ENCODE results near the gene CD300H. TPM values are rescaled to one million over a fixed set of nuclear protein-coding genes. Genes with fewer than 3 reads are reported as not detected.

CD300H gene
- total RNA-seq, 1 donor from 2014 or later, result not detected

DNA sequence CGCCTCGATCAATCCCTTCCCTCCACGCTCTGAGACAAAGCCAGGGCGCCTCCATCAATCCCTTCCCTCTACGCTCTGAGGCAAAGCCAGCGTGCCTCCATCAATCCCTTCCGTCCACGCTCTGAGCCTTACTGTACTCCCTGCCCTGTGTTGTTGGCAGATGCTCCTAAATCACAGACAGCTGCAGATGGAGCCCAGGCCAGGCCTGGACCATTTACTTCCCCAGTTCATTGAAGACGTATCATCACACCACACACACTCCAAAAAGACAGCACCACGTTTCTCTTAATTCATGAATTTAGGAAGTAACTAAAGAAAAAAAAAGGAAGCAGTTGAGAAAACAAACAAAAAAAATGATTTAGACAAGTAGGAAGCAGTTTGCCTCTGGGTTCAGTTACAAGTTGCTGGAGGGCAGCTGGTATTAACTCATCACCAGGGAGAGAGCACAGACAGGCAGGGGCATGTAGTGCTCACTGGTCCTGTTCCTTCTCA is 32.2 kb upstream of the CD300H start:
- Mint-ChIP-seq H3K4me3 (no peak overlapping the region), H3K27ac (no peak overlapping the region), H3K4me1 (ENCODE audit: low read depth) (peaks cover 25% of the 10 kb centered on the region), H3K36me3 (ENCODE audit: low read depth) (no peaks in the 10 kb centered on the region), H3K9me3 (no peaks in the 10 kb centered on the region), H3K27me3 (ENCODE audit: insufficient read depth) (peaks cover 29% of the 10 kb centered on the region)
- intact Hi-C loops (cut with micrococcal nuclease), result no loop called here
- DNase-seq (ENCODE audit: low spot score), result no peak

DNA sequence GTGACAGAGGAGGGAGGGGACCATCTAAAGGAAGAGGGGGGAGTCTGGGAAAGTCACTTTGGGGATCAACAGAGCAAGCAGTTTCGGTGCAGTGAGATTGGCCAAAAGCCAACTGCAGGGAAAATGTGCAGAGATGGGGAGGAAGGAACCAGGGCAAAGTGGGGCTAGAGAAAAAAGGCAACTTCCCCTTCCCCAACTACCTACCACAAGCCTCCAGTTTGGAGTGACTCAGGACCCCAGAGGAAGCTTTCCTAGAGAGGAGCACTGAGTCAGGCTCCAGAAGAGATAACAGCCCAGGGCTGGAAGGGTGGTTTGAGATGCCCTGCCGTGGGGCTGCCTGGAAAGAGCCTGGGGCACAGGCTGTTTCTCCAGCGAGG is 31.7 kb upstream of the CD300H start:
- no peaks in the 10 kb centered on the region for H3K9me3 Mint-ChIP-seq
- peaks cover 25% of the 10 kb centered on the region for H3K4me1 Mint-ChIP-seq (ENCODE audit: low read depth)
- peaks cover 28% of the 10 kb centered on the region for H3K27me3 Mint-ChIP-seq (ENCODE audit: insufficient read depth)
- intact Hi-C loops (cut with micrococcal nuclease), result no loop called here
- no peak for DNase-seq (ENCODE audit: low spot score)
- no peak overlapping the region for H3K4me3 Mint-ChIP-seq
- no peak overlapping the region for H3K27ac Mint-ChIP-seq
- H3K36me3 Mint-ChIP-seq (ENCODE audit: low read depth), result no peaks in the 10 kb centered on the region

DNA sequence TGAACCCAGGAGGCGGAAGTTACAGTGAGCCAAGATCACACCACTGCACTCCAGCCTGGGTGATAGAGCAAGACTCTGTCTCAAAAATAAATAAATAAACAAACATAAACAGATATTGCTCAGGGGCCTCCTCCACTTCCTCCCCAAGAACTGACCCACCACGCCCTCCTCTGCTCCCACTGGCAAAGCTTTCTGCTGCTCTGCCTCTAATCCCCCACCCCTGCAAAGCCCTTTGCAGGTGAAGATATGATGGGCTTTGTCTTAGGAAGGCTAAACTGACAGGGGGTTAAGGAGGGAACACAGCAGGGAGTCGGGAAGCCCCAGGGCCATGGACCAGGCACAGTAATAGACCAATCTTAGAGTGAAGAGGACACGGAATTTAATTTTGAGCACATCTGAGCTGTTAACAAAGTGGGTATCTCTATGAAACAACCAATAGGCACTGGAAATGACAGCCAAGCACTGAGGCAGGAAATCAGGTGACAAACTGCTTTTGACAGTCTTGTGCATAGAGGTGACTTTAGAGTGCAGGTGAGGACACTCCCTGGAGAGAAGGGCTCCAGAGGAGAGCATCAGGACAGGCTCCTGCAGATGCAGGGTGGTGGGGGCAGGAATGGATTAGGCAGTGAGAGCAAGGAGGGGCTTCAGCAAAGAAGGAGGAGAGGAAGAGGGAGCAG is 31.2 kb upstream of the CD300H start:
- no peak for DNase-seq (ENCODE audit: low spot score)
- Mint-ChIP-seq H3K27ac (no peak overlapping the region), H3K27me3 (ENCODE audit: insufficient read depth) (peaks cover 25% of the 10 kb centered on the region), H3K36me3 (ENCODE audit: low read depth) (no peaks in the 10 kb centered on the region), H3K9me3 (no peaks in the 10 kb centered on the region), H3K4me1 (ENCODE audit: low read depth) (peaks cover 23% of the 10 kb centered on the region), H3K4me3 (no peak overlapping the region)
- intact Hi-C loops (cut with micrococcal nuclease), result no loop called here

DNA sequence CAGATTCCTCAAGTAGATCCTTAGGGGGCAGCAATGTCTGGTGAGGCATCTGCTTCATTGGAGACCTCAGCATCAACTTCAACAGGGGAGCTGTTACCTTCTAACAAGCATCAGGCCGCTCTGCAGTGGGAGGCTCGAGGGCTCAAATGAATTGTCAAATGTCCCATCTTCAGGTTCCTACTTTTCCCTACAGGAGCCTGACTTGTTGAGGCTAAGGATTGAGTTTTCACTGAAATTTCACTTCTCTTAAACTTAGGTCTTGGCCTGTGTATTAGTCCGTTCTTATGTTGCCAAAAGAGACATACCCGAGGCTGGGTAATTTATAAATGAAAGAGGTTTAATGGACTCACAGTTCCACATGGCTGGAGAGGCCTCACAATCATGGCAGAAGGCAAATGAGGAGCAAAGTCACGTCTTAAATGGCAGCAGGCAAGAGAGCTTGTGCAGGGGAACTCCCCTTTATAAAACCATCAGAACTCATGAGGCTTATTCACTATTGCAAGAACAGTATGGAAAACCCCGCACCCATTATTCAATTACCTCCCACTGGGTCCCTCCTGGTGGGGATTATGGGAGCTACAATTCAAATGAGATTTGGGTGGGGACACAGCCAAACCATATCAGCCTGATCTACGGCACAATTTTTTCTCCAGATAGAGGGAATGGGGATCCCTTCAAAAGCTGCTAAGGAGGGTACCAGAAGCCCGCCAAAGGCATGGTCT is 29.9 kb upstream of the CD300H start:
- no peaks in the 10 kb centered on the region for H3K9me3 Mint-ChIP-seq
- H3K27me3 Mint-ChIP-seq (ENCODE audit: insufficient read depth), result peaks cover 29% of the 10 kb centered on the region
- H3K4me3 Mint-ChIP-seq, result no peak overlapping the region
- peaks cover 21% of the 10 kb centered on the region for H3K4me1 Mint-ChIP-seq (ENCODE audit: low read depth)
- DNase-seq (ENCODE audit: low spot score), result no peak
- no peaks in the 10 kb centered on the region for H3K36me3 Mint-ChIP-seq (ENCODE audit: low read depth)
- no peak overlapping the region for H3K27ac Mint-ChIP-seq
- intact Hi-C loops (cut with micrococcal nuclease), result no loop called here

DNA sequence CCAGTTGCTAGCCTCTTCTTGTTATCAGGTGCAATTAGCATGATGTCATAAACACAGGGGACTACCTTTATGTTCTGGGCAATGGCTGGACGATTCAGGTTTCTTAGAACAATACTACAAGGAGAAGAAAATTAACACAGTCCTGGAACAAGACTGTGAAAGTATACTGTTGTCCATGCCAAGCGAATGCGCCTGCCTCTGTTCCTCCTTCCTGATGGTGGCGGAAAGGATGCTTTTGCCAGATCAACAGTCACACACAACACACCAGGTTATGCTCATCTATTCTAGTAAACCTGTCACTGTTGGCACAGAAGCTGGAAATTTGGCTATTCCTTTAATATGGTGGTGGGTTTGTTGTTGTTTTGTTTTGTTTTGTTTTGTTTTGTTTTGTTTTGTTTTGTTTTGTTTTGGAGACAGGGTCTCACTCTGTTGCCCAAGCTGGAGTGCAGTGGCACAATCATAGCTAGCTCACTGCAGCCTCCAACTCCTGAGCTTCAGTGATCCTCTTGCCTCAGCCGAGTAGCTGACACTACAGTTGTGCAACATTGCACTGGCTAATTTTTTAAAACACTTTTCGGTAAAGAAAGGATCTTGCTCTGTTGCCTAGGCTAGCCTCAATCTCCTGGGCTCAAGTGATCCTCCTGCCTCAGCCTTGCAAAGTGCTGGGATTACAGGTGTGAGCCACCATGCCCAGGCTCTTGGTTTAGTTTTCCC is 27.9 kb upstream of the CD300H start:
- no peak for DNase-seq (ENCODE audit: low spot score)
- no peaks in the 10 kb centered on the region for H3K36me3 Mint-ChIP-seq (ENCODE audit: low read depth)
- peaks cover 24% of the 10 kb centered on the region for H3K4me1 Mint-ChIP-seq (ENCODE audit: low read depth)
- intact Hi-C loops (cut with micrococcal nuclease), result no loop called here
- peaks cover 29% of the 10 kb centered on the region for H3K27me3 Mint-ChIP-seq (ENCODE audit: insufficient read depth)
- H3K9me3 Mint-ChIP-seq, result no peaks in the 10 kb centered on the region
- H3K27ac Mint-ChIP-seq, result no peak overlapping the region
- H3K4me3 Mint-ChIP-seq, result no peak overlapping the region

DNA sequence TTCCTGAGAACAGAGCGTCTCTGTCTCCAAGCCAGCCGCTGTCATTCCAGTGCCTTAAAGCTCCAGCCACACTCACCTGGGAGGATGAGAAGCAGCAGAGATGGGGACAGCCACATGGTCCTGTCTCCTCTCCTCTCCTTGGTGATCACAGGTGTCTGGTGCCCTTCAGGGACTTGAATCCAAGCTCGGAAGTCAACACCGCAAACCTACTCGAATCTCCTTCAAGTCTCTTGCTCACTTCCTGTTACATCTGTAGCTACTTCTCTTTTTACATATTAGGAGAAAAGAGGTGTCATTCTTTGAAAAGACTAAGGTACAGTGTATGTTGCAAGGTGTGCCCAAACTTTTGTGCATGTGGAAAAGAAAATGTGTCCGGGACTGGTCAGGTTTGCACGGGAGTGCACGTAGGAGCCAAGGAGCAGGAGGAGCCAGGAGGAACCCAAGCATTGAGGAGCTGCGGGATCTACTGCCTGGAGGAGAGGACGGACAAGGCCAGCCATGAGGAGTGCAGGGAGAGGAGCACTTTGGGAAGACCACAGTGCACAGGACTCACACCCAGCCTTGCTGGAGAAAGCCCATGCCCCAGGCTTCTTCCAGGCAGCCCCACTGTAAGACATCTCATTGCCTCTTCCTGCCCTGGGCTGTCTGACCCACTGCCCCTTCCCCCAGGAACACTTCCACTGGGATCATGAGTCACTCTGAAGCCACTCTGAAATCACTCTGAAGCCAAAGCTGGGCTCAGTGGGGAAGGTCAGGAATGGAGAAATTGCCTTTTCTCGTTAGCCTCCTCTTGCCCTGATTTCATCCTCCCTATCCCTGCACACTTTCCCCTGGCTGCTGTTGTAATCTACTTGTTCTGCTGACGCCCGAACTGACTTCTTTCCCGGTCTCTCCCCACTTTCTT is 25.0 kb upstream of the CD300H start, which contains the start of gene CD300LD:
Gene CD300LD (minus strand): TSS at position 197 of the 904 bp plus-strand sequence. CDS start 81 bp downstream, at position 116.
- H3K27ac Mint-ChIP-seq, result no peak within 1 kb of the TSS
- H3K27me3 Mint-ChIP-seq (ENCODE audit: insufficient read depth), result peaks cover 27% of the 10 kb centered on the region
- no peak within 1 kb of the TSS for H3K4me3 Mint-ChIP-seq
- H3K9me3 Mint-ChIP-seq, result no peaks in the 10 kb centered on the region
- DNase-seq (ENCODE audit: low spot score), result no peak
- intact Hi-C loops (cut with micrococcal nuclease), result no loop called here
- H3K36me3 Mint-ChIP-seq (ENCODE audit: low read depth), result no peaks in the 10 kb centered on the region
- peaks cover 13% of the 10 kb centered on the region for H3K4me1 Mint-ChIP-seq (ENCODE audit: low read depth)

DNA sequence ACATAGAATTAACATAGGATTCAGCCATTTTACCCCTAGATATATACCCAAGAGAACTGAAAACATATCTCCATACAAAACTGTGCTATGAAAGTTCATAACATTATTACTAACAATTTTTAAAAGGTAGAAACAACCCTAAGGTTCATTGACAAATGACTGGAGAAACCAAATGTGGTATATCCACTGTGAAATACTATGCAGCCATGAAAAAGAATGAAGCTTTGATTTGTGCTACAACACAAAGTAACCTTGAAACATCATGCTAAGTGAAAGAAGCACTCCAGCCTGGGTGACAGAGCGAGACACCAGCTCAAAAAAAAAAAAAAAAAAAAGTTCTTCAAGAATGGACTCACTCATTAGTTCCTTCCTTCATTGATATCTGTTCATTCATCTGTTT is 24.2 kb upstream of the CD300H start:
- no peak overlapping the region for H3K27ac Mint-ChIP-seq
- intact Hi-C loops (cut with micrococcal nuclease), result no loop called here
- DNase-seq (ENCODE audit: low spot score), result no peak
- H3K9me3 Mint-ChIP-seq, result no peaks in the 10 kb centered on the region
- no peak overlapping the region for H3K4me3 Mint-ChIP-seq
- no peaks in the 10 kb centered on the region for H3K36me3 Mint-ChIP-seq (ENCODE audit: low read depth)
- H3K4me1 Mint-ChIP-seq (ENCODE audit: low read depth), result peaks cover 13% of the 10 kb centered on the region
- peaks cover 24% of the 10 kb centered on the region for H3K27me3 Mint-ChIP-seq (ENCODE audit: insufficient read depth)

DNA sequence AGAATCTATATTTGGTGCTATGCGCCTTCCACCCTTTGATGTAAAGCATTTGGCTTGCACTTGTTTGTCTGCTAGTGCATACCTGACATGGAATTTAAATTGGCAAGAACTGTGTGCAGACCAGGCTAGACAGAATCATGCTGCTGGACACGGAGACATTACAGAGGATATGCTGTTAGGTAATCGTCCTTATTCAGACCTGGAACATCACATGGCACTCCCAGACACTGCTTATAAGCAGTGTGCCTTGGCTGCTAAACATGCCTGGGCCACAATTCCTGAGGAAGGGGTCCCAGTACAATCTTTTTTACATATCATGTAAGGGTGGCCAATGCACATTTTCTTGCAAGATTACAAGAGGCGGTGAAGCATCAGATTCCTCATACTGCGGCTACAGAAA is 18.4 kb upstream of the CD300H start:
- Mint-ChIP-seq H3K9me3 (peaks cover 6% of the 10 kb centered on the region), H3K4me3 (no peak overlapping the region), H3K27me3 (ENCODE audit: insufficient read depth) (peaks cover 24% of the 10 kb centered on the region), H3K4me1 (ENCODE audit: low read depth) (no peaks in the 10 kb centered on the region), H3K36me3 (ENCODE audit: low read depth) (no peaks in the 10 kb centered on the region), H3K27ac (no peak overlapping the region)
- no peak for DNase-seq (ENCODE audit: low spot score)
- intact Hi-C loops (cut with micrococcal nuclease), result no loop called here

DNA sequence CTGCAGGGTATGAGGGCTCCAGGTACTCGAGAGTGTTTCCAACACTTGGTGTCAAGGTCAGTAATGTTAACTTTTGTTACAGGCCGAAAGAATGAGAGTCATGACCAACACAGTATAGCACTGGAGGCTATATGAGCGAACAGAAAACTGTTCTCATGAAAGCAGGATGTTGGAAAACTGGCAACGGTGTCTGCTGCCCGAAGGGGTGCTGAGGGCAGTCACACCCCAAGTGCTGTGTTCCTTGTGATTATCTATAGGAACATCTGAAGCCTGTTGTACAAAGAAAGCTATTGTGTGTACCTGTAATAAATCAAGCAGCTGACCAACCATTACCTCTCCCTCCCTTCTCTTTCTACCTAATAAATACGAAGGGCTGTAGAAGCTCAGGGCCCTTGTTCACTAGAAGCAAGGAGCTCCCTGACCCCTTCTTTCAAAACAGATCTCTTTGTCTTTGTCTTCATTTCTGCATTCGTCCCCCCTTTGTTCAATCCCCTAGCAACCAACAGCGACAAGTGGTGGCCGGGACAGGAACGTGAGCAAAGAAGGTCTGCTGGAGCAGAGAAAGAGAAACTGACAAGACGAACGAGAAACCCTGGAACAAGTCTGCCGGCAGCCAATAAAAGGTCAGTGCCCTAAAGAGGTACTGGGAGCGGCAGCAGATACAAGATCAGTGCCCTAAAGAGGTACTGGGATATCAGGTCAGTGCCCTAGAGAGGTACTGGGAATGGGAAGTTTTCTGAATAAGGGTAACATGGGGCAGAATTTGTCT is 17.2 kb upstream of the CD300H start:
- intact Hi-C loops (cut with micrococcal nuclease), result no loop called here
- DNase-seq (ENCODE audit: low spot score), result no peak
- Mint-ChIP-seq H3K9me3 (peaks cover 6% of the 10 kb centered on the region), H3K4me3 (no peak overlapping the region), H3K4me1 (ENCODE audit: low read depth) (no peaks in the 10 kb centered on the region), H3K36me3 (ENCODE audit: low read depth) (no peaks in the 10 kb centered on the region), H3K27me3 (ENCODE audit: insufficient read depth) (peaks cover 24% of the 10 kb centered on the region), H3K27ac (no peak overlapping the region)

DNA sequence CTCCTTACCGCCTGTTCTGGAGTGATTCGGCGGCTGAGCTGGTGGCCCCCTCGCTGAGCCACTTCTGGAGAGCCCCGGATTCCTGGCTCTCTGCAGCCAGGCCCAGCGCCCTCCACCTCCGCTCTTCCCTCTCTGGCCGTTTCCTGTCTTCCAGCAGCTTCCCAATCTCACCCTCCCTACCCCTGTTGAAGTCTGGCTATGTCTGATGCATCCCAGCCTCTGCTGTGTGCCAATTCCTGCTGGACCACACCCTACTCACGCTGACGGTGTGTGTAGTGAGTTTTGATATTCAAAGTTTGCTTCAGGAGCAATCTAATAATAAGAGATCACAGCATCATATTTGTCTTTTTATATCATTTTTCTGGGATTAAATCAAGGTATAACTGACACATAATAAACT is 15.3 kb upstream of the CD300H start:
- Mint-ChIP-seq H3K27ac (no peak overlapping the region), H3K4me1 (ENCODE audit: low read depth) (no peaks in the 10 kb centered on the region), H3K27me3 (ENCODE audit: insufficient read depth) (peaks cover 17% of the 10 kb centered on the region), H3K36me3 (ENCODE audit: low read depth) (no peaks in the 10 kb centered on the region), H3K9me3 (peaks cover 6% of the 10 kb centered on the region), H3K4me3 (no peak overlapping the region)
- DNase-seq (ENCODE audit: low spot score), result no peak
- intact Hi-C loops (cut with micrococcal nuclease), result no loop called here

DNA sequence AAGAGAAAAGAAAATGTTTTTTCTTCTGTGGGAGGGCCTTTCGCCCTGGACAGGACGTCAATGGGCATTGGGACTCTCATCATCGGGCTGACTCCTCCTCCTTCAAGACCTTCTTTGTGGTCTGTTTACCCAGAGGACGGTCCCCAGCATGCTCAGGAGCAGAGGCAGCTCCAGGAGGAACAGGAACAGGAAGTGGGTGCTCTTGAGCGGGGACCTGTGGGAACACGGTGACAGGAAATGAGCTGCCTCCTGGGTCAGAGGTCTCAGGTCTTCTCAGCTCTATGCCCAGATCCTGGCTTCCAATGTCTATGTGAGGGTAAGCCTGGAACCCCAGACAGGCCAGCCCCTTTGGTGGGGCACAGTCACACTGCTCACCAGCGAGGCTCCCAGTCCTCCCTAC is 12.6 kb upstream of the CD300H start:
- intact Hi-C loops (cut with micrococcal nuclease), result no loop called here
- Mint-ChIP-seq H3K4me1 (ENCODE audit: low read depth) (no peaks in the 10 kb centered on the region), H3K36me3 (ENCODE audit: low read depth) (no peaks in the 10 kb centered on the region), H3K27me3 (ENCODE audit: insufficient read depth) (peaks cover 10% of the 10 kb centered on the region), H3K9me3 (peaks cover 2% of the 10 kb centered on the region), H3K27ac (no peak overlapping the region), H3K4me3 (no peak overlapping the region)
- DNase-seq (ENCODE audit: low spot score), result no peak

DNA sequence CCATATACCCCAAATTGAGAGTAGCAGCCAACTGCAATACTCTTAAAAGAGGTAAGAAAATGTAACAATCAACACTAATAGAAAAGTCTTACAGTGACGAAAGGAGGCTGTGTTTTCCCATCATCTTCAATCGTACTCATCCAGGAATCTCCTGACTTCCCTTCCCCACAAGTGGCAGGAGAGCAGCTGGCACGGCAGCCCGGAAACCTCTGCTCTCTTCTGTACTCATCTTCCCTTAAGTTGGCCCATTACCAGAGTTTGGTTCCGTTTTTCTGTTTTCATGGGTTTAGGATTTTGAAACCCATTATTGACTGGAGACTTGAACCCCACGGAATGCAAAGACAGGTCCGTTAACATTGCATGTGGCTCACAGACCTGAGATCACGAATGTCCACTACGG is 11.7 kb upstream of the CD300H start:
- H3K27me3 Mint-ChIP-seq (ENCODE audit: insufficient read depth), result peaks cover 10% of the 10 kb centered on the region
- no peaks in the 10 kb centered on the region for H3K4me1 Mint-ChIP-seq (ENCODE audit: low read depth)
- no peaks in the 10 kb centered on the region for H3K9me3 Mint-ChIP-seq
- H3K4me3 Mint-ChIP-seq, result no peak overlapping the region
- no peak overlapping the region for H3K27ac Mint-ChIP-seq
- H3K36me3 Mint-ChIP-seq (ENCODE audit: low read depth), result no peaks in the 10 kb centered on the region
- intact Hi-C loops (cut with micrococcal nuclease), result no loop called here
- no peak for DNase-seq (ENCODE audit: low spot score)
